GM12878 (cell line): ENCODE measurements around the gene SLC16A9.
"Not testable (repeated sequence)": the region's sequence is repeated elsewhere in the genome, so short reads cannot be mapped to it uniquely, and the experiment has no call there.

Source experiments
- CEBPB ChIP-seq, 2 experiments: fragments of 150-350 bp in 1 of 2; IDR thresholded peaks; 2 replicates each; pipeline ENCODE4 v1.6.1; 2012 to 2014; ENCODE audit warnings: low read depth in 2 of 2, low read length in 2 of 2, borderline replicate concordance in 1 of 2, inconsistent platforms in 1 of 2
- CTCF ChIP-seq, 3 experiments: IDR thresholded peaks in 2 of 3; conservative IDR thresholded peaks in 1 of 3; 2 replicates each; pipeline ENCODE4 v1.5.1; 2011; ENCODE audit warnings: low read depth in 3 of 3, low read length in 3 of 3, mild to moderate bottlenecking in 3 of 3, control low read depth in 2 of 3, moderate library complexity in 2 of 3, inconsistent platforms in 1 of 3, mixed read lengths in 1 of 3; ENCODE audit not compliant: control insufficient read depth in 2 of 3, insufficient read depth in 1 of 3; ENCODE audit errors: extremely low read depth in 1 of 3
- EZH2 ChIP-seq: IDR thresholded peaks from 2 replicates; pipeline ENCODE4 v1.6.1; 2012; ENCODE audit warnings: low read depth, mild to moderate bottlenecking, control low read depth, inconsistent platforms, low read length, borderline replicate concordance; ENCODE audit not compliant: control insufficient read depth
- JUNB ChIP-seq: IDR thresholded peaks from 2 replicates; pipeline ENCODE4 v1.6.1; 2016; ENCODE audit warnings: antibody characterized with exemption, mild to moderate bottlenecking
- PBX3 ChIP-seq: IDR thresholded peaks from 2 replicates; pipeline ENCODE4 v1.6.1; 2011; ENCODE audit warnings: mild to moderate bottlenecking, low read depth, low read length, moderate library complexity; ENCODE audit not compliant: insufficient replicate concordance
- POLR2A ChIP-seq: IDR thresholded peaks from 2 replicates; pipeline ENCODE4 v1.6.1; 2011; ENCODE audit warnings: low read depth, mild to moderate bottlenecking, low read length
- RBBP5 ChIP-seq: fragments of 200-600 bp; sonication (generic); conservative IDR thresholded peaks from 2 replicates; pipeline ENCODE4 v1.6.1; 2016
- SMC3 ChIP-seq: IDR thresholded peaks from 2 replicates; pipeline ENCODE4 v1.6.1; 2011; ENCODE audit warnings: low read length, improper control_type of control experiment, borderline replicate concordance
- TAF1 ChIP-seq: IDR thresholded peaks from 2 replicates; pipeline ENCODE4 v1.6.1; 2011; ENCODE audit warnings: mild to moderate bottlenecking, low read depth, low read length, borderline replicate concordance
- ZNF207 ChIP-seq: fragments of 450-650 bp; IDR thresholded peaks from 2 replicates; pipeline ENCODE4 v1.6.1; 2014; ENCODE audit warnings: antibody characterized with exemption, mild to moderate bottlenecking, borderline replicate concordance

GRCh38 chr10:59744762-59745161, 35.1 kb upstream of the SLC16A9 start:
- not testable (repeated sequence) for TF ChIP-seq TAF1; CTCF (IDR thresholded peaks at IDR 0.05 in 2 of 3, conservative IDR thresholded peaks at IDR 0.05 in 1 of 3; ENCODE audit: control insufficient read depth in 2 of 3, extremely low read depth in 1 of 3, insufficient read depth in 1 of 3, low read depth in 3 of 3, low read length in 3 of 3); EZH2; CEBPB (IDR thresholded peaks at IDR 0.05; ENCODE audit: borderline replicate concordance in 1 of 2, low read depth in 2 of 2, low read length in 2 of 2); POLR2A; SMC3; JUNB; ZNF207; RBBP5; PBX3
